T-helper 9 cell (primary cell): Measurements from ENCODE around the gene PDE11A.

ENCODE experiments used
- DNase-seq: peaks from one replicate; pipeline ENCODE4 v3.0.0-alpha.2; 2020

The PDE11A gene

GRCh38 chr2:177721087-177721486, 351.5 kb downstream of the PDE11A start:
- DNase-seq = no peak

DNA sequence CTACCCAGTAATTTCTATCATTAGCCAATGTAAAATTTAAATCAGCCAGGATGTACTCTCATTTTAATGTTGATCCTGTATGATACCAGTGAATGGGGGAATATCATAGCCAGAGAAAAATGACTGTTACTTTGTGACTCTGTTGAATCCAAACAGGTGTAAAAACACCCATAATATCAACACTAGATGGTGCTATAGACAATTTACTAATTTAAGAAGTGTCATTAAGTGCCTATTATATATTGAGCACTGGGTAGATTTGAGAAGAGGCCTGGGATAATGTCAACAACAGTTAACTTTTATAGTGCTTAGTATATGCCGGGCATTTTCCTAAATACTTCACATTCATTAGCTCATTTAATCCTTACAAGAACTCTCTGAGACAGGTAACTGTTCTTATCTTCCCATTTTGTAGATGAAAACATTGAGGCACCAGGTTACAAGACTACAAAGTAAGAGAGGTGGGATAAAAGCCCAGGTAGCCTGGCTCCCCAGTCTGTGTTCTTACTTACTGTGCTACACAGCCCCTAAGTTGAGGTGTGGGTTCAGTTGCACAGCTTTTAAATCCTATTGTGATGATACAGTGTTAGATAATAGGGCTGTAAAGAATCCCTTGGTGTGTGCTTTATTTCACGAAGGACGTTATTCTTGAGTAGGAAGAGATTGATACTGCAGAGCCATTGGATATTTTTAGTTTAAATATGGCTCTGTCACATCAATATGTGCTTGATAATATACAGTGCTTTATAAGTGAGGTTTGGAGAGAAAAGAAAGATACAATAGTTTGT, 354.6 kb downstream of the PDE11A start:
- no peak for DNase-seq

DNA sequence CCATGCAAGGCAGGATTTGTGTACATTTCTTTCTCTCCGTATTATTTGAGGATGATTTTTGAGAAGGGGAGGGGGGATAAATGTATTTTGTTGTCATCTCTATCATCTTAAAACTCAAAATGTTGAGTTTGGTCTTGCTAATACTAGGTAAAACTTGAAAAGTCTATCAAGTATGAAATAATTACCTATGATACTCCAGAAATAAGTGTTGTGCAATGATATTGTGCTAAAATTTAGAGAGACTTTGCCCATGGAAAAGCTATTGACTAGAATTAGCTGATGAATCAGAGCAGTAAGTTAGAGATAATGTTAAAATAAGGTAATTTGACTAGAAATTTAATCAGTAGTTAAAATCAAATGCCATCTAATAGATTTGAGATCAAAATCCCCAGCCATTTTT, 356.1 kb downstream of the PDE11A start:
- no peak for DNase-seq

DNA sequence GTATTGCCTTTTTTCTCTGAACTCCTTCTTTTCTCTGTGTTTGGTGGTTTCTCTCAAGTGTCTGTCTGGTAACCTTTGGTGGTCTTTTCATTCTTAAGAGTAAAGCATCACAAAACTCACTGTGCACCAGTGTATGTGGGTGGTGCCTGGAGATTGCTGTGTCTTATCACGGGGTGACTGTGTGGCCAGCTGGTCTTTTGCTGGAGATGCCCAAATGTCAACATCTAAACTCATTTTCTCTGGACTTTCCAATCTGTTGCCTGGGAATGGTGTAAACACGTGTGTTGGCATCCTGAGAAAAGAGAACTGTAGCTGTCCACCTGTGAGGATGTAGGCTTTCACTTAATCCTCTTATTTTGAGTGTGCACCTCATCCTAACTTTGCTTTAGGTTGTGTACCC, 356.8 kb downstream of the PDE11A start:
- DNase-seq = no peak

DNA sequence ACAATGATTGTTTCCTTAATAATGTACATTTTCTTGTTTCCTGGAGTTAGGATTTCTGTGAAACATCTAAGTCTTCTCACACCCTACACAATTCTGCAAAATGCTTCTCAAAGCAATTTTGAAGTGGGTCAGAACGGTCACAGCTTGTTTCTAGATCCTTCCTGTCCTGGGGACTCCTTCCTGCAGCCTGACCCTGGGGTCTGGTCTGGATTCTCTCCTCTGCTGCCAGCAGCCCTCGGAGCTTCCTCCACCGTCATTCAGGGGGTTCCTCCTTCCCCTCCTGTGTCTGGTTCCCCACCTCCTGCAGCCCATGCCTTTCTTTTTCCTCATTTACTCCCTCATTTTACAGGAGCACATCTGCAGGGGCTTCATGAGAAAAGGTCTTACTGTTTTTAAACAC, 357.9 kb downstream of the PDE11A start:
- DNase-seq = no peak

DNA sequence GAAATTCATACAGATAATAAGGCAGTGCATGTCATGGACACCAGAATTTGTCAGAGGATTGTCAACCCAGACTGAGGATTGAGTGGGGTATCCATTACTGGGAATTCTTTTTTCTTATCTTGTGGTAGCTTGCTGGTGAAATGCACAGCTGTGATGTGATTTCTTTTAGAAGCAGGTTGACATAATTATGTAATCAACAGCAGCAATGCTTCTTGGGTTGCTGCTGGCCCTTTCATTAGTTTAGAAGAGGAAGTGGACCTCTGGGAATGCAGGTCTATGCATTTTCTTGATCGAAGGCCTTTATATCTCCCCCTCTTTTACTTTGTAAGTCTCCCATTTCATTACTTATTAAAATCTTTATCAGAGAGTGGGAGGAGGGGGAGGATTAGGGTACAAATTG, 360.1 kb downstream of the PDE11A start:
- DNase-seq = no peak

- no peak for DNase-seq
Observed at GRCh38 chr2:177711483-177712265, 360.9 kb downstream of the PDE11A start.

GRCh38 chr2:177710889-177711288, 361.7 kb downstream of the PDE11A start:
- no peak for DNase-seq

- DNase-seq = no peak
Observed at GRCh38 chr2:177709986-177710401, 362.6 kb downstream of the PDE11A start.

DNA sequence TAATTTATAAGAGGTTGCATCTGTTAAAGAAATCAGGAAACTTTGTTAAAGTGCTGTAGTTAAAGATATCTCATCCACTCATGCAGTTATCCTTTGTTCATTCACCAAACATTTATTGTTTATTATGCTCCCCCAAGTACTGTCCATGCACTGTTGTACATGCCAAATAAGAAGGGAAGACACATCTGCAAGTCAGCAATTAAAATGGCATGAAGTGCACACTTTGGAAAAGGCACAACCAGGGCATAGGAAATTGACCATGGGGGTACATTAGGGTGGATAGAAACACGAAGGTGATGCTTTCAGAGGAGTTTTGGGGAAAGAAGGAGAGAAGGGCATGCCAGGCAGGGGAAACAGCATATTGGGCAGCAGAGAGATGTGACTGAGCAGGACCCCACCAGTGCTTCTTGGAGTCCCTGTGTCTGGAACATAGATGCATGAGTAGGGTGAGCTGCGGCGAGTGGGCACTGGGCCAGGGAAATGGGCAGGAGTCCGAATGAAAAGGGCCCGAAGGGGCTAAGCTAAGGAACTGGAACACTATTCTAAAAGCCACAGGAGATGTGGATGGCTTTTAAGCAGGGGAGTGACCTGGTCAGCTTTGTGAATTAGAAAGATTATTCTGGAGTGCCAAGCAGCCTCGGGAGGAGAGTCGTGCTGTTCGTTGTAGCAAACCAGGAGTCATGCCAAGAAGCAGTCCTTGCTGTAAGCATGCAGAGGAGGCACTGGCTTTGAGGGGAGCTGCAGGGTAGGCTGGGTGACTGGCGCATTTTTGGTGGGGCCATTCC, 363.7 kb downstream of the PDE11A start:
- DNase-seq = no peak

- no peak for DNase-seq
Observed at GRCh38 chr2:177708106-177708505, 364.5 kb downstream of the PDE11A start.

GRCh38 chr2:177705511-177706173, 366.9 kb downstream of the PDE11A start:
- no peak for DNase-seq

DNA sequence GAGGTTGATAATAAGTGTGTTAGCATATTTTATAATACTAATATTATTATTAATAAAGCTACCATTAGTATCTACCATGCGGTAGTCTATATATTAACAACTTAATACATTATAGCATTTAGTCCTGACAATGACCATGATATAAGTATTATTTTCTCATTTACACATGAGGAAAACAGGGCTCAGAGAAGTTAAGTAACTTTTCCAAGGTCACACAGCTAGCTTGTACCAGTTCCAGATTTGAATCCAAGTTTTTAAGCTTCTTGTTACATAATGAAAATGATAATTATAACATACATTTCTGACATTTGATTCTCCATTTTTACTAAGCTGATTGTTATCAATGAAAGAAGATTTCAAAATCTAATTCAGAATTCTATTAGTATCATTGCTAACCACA, 369.4 kb downstream of the PDE11A start:
- DNase-seq = no peak

GRCh38 chr2:177698281-177698680, 374.3 kb downstream of the PDE11A start:
- DNase-seq = no peak

- DNase-seq = no peak
Observed at GRCh38 chr2:177694348-177694747, 378.2 kb downstream of the PDE11A start.

DNA sequence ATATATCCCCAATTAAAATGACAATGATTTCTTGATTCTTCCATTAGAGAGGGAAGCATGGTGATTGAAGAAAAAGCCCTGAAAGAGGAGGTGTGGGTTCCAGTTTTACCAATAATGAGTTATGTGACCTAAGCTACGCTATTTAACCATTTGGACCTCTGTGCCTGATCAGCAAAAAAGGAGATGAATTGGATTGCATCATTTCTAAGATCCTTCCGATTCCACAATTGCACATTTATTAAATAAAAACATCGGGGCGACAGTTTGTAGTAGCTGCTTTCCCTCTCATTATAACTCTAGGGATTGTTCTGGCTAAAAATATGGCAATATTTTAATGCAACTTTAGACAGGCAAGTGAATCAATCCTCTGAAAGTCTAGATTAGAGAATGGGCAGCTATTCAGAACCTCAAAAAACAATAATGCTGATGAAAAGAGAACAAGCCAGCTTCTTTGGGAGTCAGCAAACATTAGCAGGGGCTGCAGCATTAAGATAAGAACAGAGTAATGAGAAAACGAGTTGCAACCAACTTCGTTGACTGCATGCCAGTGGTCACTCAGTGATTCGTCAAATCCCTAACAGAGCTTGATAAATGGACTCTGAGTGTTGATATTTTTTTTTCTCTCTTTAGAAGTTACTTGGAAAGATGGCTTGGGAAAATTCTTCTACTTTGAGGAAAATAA, 378.8 kb downstream of the PDE11A start:
- no peak for DNase-seq

DNA sequence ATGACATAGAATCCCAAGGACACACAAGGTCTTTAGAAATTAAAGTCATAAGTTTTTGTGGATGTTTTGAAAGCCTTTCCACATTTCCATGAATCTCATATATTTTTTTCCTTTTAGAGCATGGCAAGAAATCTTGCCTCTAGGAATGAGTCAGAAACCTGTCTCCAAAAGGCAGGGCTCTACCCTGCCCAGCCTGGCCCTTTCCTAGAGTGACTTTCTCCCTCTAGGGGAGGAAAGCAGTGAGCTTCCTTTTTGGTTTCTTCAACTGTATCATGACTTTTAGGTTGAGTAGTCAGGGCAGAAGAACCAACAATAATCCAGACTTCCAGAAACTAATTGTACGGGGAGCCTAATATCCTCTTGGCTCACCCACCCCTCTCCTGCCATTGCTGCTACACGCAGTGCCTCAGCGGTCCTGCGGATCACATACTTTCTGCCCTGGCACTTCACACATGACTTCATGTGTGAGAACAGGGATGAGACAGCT, 379.8 kb downstream of the PDE11A start:
- no peak for DNase-seq

GRCh38 chr2:177692042-177692782, 380.4 kb downstream of the PDE11A start:
- no peak for DNase-seq

DNA sequence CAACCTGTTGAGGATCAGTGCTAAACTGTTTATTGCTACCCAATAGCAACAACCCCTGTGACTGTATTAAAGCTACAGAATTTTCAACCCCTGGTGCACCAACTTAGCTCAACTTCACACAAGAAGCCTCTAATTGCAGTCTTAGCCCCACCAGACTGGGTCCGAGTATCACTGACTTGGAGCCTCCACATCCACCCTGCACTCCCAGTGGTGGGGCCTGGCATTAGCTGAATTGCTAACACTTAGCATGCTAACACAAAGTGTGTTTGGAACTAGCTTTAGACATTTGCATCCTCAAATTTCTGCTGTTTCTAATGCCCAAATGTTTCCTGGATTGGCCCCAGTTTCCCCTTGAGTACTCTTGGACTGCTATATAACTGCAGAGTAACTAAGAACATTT, 381.4 kb downstream of the PDE11A start:
- no peak for DNase-seq

DNA sequence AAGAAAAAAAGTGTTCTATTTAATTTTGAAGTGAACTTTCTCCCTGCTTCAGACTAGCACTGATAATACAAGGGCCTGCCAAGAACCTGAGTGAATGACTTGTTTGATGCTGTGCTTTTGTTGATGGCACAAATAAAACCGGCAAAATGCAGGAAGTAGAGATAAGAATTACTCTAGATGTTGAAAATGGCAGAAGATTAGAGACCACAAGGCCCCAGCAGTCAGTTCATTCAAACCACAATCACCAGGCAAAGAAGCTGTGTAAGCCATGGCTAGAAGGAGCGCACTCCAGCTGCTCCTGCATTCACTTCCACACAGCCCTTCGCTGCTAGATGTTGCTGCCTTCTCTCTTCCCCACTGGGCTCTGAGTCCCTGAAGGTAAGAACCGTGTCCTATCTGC, 383.0 kb downstream of the PDE11A start:
- DNase-seq = no peak

- DNase-seq = no peak
Observed at GRCh38 chr2:177688844-177689243, 383.7 kb downstream of the PDE11A start.
